Panc1 (cell line): ENCODE measurements around the gene RB1. TPM values are rescaled to one million over a fixed set of nuclear protein-coding genes. Genes with fewer than 3 reads are reported as not detected.

ENCODE experiments used
- ATAC-seq: fragments of 200-7000 bp; cut with Tn5 transposase; 2 replicates; pipeline ENCODE4 v1.9.1; 2020; ENCODE audit warnings: mild to moderate bottlenecking, moderate library complexity
- BruUV-seq: library from RNA; stranded (reverse); fragments of 400-500 nt; replicated peaks from 2 replicates; lab custom pipeline; 2021; lab: Mats Ljungman, UMichigan
- CTCF ChIA-PET: fragments of 300-600 bp; sonication (Branson Sonifier 250); formaldehyde crosslinking; loops from one replicate; lab custom pipeline; 2022; ENCODE audit warnings: antibody characterized with exemption; lab: Charles Lee
- POLR2A ChIA-PET: fragments of 300-600 bp; sonication (Branson Sonifier 250); formaldehyde crosslinking; loops from one replicate; lab custom pipeline; 2022; ENCODE audit warnings: antibody characterized with exemption; lab: Charles Lee
- DNase-seq: peaks from one replicate; pipeline ENCODE4 v3.0.0-alpha.2; 2010; ENCODE audit warnings: low read depth, low spot score
- H3K27ac ChIP-seq: 2 replicates; pipeline ENCODE4 v1.5.1; 2011; ENCODE audit warnings: mild to moderate bottlenecking, low read length, inconsistent platforms
- H3K27me3 ChIP-seq: fragments of 200-500 bp; sonication (Bioruptor generic); 2 replicates; pipeline ENCODE4 v1.6.0; 2014; ENCODE audit warnings: low read length, inconsistent platforms; ENCODE audit not compliant: control insufficient read depth, insufficient read depth
- H3K36me3 ChIP-seq: fragments of 200-500 bp; sonication (Bioruptor generic); 2 replicates; pipeline ENCODE4 v1.5.1; 2014; ENCODE audit warnings: inconsistent platforms, mild to moderate bottlenecking, low read length, moderate library complexity; ENCODE audit not compliant: control insufficient read depth, insufficient read depth
- H3K4me1 ChIP-seq: 2 replicates; pipeline ENCODE4 v1.5.1; 2011; ENCODE audit warnings: inconsistent platforms, mild to moderate bottlenecking, low read length, moderate library complexity; ENCODE audit not compliant: control insufficient read depth, insufficient read depth
- H3K4me3 ChIP-seq, 2 experiments: 2 replicates each; pipeline ENCODE4 v1.5.1; 2011 to 2012; ENCODE audit warnings: low read depth in 2 of 2, low read length in 2 of 2, mild to moderate bottlenecking in 2 of 2, inconsistent platforms in 1 of 2, moderate library complexity in 1 of 2
- H3K9me3 ChIP-seq: fragments of 200-500 bp; sonication (Bioruptor generic); 2 replicates; pipeline ENCODE4 v1.5.1; 2014; ENCODE audit warnings: low read depth, mild to moderate bottlenecking, inconsistent platforms, low read length, moderate library complexity; ENCODE audit not compliant: control insufficient read depth, insufficient read depth
- CTCF ChIP-seq: fragments of 450-650 bp; IDR thresholded peaks from 2 replicates; pipeline ENCODE4 v1.5.1; 2017; ENCODE audit warnings: mild to moderate bottlenecking
- POLR2AphosphoS5 ChIP-seq: IDR thresholded peaks from 2 replicates; pipeline ENCODE4 v1.6.1; 2012; ENCODE audit warnings: mild to moderate bottlenecking, low read depth, low read length, moderate library complexity
- SIN3A ChIP-seq: IDR thresholded peaks from 2 replicates; pipeline ENCODE4 v1.6.1; 2012; ENCODE audit warnings: low read depth, mild to moderate bottlenecking, low read length, moderate library complexity, borderline replicate concordance; ENCODE audit not compliant: insufficient read depth
- TCF7L2 ChIP-seq: IDR thresholded peaks from 2 replicates; pipeline ENCODE4 v1.6.1; 2011; ENCODE audit warnings: mild to moderate bottlenecking, low read depth, low read length, inconsistent platforms
- in situ Hi-C: cut with HindIII; loops from 2 replicates; pipeline ENCODE4 v1.10.0; 2016; ENCODE audit warnings: low sequenced_read_pairs, low pct_unique_long_range_greater_than_20kb
- intact Hi-C: fragments of 100-400 bp; cut with micrococcal nuclease; formaldehyde crosslinking; loops from one replicate; pipeline ENCODE4 v1.10.0; 2022; ENCODE audit not compliant: unreplicated experiment
- total RNA-seq: library from RNA; stranded (reverse); gene quantifications from one replicate; pipeline ENCODE4 v1.2.1, GENCODE V29; 2021; ENCODE audit not compliant: unreplicated experiment
- TF ChIP-seq, protein P1 (sequence below), 2 experiments: IDR thresholded peaks; 2 replicates each; pipeline ENCODE4 v1.6.1; 2011 to 2012; ENCODE audit warnings: low read depth in 2 of 2, control low read depth in 1 of 2, low read length in 1 of 2, mild to moderate bottlenecking in 1 of 2, moderate library complexity in 1 of 2; ENCODE audit not compliant: insufficient read depth in 1 of 2

The RB1 gene
- total RNA-seq, 1 experiment from 2014 or later: 36.0 TPM

- no TSS peak for BruUV-seq
- H3K4me3 ChIP-seq: no peak overlapping the region
- no peak overlapping the region for H3K27ac ChIP-seq
- TF ChIP-seq SIN3A: no peak
- no peak for TF ChIP-seq POLR2AphosphoS5
- TF ChIP-seq CTCF: no peak
- no peak for TF ChIP-seq TCF7L2
- TF ChIP-seq, protein P1, sequence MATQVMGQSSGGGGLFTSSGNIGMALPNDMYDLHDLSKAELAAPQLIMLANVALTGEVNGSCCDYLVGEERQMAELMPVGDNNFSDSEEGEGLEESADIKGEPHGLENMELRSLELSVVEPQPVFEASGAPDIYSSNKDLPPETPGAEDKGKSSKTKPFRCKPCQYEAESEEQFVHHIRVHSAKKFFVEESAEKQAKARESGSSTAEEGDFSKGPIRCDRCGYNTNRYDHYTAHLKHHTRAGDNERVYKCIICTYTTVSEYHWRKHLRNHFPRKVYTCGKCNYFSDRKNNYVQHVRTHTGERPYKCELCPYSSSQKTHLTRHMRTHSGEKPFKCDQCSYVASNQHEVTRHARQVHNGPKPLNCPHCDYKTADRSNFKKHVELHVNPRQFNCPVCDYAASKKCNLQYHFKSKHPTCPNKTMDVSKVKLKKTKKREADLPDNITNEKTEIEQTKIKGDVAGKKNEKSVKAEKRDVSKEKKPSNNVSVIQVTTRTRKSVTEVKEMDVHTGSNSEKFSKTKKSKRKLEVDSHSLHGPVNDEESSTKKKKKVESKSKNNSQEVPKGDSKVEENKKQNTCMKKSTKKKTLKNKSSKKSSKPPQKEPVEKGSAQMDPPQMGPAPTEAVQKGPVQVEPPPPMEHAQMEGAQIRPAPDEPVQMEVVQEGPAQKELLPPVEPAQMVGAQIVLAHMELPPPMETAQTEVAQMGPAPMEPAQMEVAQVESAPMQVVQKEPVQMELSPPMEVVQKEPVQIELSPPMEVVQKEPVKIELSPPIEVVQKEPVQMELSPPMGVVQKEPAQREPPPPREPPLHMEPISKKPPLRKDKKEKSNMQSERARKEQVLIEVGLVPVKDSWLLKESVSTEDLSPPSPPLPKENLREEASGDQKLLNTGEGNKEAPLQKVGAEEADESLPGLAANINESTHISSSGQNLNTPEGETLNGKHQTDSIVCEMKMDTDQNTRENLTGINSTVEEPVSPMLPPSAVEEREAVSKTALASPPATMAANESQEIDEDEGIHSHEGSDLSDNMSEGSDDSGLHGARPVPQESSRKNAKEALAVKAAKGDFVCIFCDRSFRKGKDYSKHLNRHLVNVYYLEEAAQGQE (IDR thresholded peaks at IDR 0.05; ENCODE audit: insufficient read depth in 1 of 2, low read depth in 2 of 2, low read length in 1 of 2): no peak
- H3K27me3 ChIP-seq: no peaks in the 10 kb centered on the region
- DNase-seq (no peak), ATAC-seq (no peak)
- H3K36me3 ChIP-seq: no peaks in the 10 kb centered on the region
- no peaks in the 10 kb centered on the region for H3K4me1 ChIP-seq
- in situ Hi-C loops: no loop called here
- ChIA-PET CTCF (no interaction called here), POLR2A (no interaction called here)
- no peaks in the 10 kb centered on the region for H3K9me3 ChIP-seq
- intact Hi-C loops: no loop called here
Observed at GRCh38 chr13:48281556-48281955, 22.0 kb upstream of the RB1 start.

DNA sequence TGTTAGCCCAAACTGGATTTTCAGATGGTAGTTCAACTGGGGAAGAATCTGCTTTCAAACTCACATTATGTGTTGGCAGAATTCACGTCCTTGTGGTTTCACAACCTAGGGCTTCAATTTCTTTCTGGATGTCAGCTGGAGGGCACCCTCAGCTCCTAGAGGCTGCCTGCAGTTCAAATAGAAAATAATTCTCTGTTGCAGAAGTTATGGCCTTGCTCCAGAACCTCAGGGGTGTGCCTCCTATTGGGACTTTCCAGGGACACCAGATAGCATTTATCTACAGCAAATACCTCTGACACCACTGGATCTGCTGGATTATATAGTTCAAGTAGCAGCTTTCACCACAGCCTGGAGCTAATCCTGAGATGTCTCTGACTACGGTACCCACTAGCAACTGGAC lies 11.8 kb upstream of the RB1 start:
- POLR2A ChIA-PET: no interaction called here
- no peak for DNase-seq

More for the DNA sequence above, 11.8 kb upstream of the RB1 start:
- H3K27me3 ChIP-seq: no peaks in the 10 kb centered on the region
- no peak for ATAC-seq
- H3K4me1 ChIP-seq: no peaks in the 10 kb centered on the region
- H3K36me3 ChIP-seq: no peaks in the 10 kb centered on the region
- in situ Hi-C loops: no loop called here
- no peak for TF ChIP-seq SIN3A
- TF ChIP-seq CTCF: no peak
- TF ChIP-seq TCF7L2: no peak
- no peak for TF ChIP-seq POLR2AphosphoS5
- TF ChIP-seq, protein P1 (IDR thresholded peaks at IDR 0.05; ENCODE audit: insufficient read depth in 1 of 2, low read depth in 2 of 2, low read length in 1 of 2): no peak
- BruUV-seq: no TSS peak
- no peak overlapping the region for H3K4me3 ChIP-seq
- intact Hi-C loops: no loop called here
- CTCF ChIA-PET: no interaction called here
- H3K27ac ChIP-seq: no peak overlapping the region
- no peaks in the 10 kb centered on the region for H3K9me3 ChIP-seq
